RPMI8226 (cell line): ENCODE results near the gene XCR1.
"Not testable (repeated sequence)": the region's sequence is repeated elsewhere in the genome, so short reads cannot be mapped to it uniquely, and the experiment has no call there.

ENCODE experiments used
- DNase-seq: peaks from one replicate; pipeline ENCODE4 v3.0.0-alpha.2; 2015

Gene XCR1

DNA sequence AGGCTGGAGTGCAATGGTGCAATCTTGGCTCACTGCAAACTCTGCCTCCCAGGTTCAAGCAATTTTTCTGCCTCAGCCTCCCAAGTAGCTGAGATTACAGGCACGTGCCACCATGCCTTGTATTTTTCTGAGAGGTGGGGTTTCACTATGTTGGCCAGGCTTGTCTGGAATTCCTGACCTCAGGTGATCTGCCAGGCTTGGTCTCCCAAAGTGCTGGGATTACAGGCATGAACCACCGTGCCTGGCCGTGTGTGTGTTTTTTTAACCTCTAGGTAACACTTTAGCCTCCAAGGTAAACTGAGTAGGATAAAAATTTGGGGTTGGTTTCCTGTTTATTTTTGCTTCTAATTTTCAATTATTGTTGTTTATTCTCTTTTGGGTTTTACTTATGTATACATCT, 10.8 kb upstream of the XCR1 start:
- DNase-seq = not testable (repeated sequence)

DNA sequence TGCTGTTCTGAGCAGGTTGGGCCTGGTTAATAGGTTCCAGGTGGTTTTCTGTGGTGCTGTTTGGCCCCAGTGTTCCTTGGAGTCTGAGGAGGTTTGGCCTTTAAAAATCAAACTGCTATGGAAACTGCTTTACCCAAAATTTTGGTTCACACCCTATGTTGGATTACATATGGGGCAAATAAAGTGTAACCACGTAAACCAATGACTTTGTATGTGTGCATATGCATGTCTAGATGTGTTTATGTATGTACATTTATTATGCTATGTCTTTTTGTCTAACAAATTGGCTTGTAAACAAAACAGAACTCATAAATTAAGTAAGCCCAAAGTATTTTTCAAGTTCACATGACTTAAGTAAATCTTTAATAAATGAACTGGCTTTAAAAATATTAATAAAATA, 8.9 kb upstream of the XCR1 start:
- no peak for DNase-seq

DNA sequence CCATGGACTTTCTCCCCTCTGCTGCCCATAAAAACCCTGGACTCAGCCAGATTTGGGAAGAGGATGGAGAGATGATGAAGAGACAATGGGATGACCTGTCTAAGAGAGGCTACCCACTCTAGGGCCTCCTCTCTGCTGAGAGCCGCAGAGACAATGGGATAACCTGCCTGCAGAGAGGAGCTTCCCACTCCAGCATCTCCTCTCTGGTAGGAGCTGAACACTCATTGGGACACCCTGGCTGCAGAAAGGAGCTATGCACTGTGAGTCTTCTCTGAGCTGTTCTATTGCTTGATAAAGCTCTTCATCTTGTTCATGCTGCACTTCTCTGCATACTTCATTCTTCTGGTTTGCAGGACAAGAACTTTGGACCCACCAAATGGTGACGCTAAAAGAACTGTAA, 4.5 kb upstream of the XCR1 start:
- no peak for DNase-seq

DNA sequence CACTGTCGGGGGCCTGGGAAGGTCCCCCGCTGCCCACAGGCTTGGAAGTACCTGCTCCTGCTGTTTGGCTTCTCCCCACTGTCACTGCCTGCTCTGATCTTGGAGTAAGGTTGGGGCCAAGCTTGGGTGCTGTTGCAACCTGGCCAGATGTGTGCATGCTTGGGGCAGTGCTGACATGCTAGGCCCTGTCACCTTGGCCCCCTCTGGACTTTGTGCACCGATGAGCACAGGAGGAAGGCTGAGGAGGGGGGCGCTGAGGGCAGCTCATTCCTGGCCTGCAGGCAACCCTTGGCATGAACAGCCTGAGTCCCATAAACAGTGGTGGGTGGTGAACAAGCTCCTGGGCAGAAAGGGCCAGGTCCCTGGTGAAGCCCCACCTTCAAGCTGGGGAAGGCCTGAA, 4.0 kb upstream of the XCR1 start:
- no peak for DNase-seq

DNA sequence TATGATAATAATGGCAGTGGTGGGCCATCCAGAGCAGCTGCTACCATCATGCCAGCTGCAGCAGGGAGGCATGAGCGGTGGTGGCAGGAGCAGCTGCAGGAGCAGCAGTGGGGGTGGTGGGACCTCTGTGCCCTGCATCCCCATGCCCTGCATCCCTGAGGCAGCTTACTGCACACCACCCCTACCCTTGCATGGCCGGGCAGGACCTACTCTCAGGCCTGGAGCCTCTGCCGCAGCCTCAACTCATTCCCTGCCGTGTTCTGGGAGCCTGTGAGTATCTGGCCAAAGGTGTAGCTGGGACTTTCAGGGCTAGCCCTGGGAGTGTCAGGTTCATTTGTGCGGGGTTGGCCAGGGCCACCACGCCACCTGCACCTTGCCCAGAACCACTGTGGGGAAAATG, 3.3 kb upstream of the XCR1 start:
- peak; percentile 40 for DNase-seq

DNA sequence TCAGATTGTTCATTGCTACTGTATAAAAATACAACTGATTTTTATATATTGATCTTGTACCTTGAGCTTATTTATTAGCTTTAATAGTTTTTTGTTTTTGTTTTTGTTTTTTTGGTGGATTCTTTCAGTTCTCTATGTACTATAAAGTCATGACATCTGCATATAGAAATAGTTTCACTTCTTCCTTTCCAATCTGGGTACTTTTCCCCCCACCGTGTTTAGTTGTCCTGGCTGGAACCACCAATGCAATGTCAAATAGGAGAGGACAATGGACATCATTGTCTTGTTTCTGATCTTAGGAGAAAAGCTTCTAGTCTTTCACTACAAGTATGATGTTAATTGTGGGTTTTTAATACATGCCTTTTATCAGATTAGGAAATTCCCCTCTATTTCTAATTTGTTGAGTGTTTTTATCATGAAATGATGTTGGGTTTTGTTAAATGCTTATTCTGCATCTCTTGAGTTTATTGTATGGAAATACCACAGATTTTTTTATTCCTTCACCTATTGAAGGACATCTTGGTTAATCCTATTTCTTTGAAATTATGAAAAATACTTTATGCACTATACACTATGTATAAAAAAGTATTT, 2.8 kb upstream of the XCR1 start:
- peak; percentile 66 for DNase-seq

DNA sequence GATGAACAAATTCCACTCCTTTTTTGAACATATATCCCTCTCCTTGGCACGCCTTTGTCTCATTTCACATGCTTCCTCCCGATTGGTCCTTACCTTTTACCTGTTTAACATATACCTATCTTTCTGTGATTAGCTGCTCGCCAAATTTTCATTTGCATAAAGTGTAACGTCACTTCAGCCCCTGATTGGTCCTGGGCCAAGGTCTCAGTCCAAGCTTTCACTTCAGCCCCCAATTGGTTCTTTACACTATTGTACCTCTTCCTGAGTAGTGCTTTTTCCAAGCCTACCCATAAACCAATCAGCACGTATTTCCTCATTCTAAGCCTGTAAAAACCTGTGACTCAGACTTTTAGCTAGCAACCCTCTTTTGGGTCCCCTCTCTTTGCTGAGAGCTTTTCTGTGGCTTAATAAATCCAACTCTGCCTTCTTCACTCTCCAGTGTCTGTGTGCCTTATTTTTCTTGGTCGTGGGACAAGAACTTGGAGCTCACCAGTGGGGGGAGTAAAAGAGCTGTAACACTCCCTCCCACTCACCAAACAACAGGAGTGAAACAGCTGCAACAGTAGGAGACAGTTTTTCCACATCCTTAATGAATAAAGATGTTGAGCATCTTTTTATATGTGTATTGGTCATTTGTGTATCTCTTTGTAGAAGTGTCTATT, 584 bp upstream of the XCR1 start:
- peak; percentile 36 for DNase-seq

DNA sequence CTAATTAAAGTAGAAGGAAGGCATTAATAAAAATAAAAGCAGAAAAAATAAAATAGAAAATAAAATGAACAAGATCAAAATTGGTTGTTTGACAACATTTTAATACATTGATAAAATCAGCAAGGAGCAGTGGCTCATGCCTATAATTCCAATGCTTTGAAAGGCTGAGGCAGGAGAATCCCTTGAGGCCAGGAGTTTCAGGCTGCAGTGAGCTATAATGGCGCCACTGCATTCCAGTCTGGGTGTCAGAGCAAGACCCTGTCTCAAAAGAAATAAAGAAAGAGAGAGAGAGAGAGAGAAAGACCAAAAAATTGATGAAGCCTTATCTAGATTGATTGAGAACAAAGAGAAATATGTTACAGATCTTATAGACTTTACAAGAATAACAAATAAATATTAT, 2.1 kb downstream of the XCR1 start:
- DNase-seq = no peak

DNA sequence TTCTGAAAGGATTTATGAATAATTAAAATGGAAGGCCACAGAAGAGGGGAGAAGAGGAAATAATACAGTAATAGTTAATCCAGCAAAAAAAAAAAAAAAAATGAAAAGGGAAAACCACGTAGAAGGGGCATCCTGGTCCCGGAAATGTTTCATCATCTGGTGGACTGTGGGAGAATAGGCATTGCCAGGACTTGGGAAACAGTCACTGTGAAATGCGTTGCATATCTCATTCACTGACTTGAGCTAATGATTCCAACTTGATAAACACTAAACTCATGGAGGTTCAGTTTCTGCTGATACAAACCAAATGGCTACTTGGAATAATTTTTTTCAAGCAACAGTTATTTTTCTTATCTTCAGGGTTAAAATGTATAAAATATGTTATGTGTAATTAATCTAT, 3.2 kb downstream of the XCR1 start:
- no peak for DNase-seq

DNA sequence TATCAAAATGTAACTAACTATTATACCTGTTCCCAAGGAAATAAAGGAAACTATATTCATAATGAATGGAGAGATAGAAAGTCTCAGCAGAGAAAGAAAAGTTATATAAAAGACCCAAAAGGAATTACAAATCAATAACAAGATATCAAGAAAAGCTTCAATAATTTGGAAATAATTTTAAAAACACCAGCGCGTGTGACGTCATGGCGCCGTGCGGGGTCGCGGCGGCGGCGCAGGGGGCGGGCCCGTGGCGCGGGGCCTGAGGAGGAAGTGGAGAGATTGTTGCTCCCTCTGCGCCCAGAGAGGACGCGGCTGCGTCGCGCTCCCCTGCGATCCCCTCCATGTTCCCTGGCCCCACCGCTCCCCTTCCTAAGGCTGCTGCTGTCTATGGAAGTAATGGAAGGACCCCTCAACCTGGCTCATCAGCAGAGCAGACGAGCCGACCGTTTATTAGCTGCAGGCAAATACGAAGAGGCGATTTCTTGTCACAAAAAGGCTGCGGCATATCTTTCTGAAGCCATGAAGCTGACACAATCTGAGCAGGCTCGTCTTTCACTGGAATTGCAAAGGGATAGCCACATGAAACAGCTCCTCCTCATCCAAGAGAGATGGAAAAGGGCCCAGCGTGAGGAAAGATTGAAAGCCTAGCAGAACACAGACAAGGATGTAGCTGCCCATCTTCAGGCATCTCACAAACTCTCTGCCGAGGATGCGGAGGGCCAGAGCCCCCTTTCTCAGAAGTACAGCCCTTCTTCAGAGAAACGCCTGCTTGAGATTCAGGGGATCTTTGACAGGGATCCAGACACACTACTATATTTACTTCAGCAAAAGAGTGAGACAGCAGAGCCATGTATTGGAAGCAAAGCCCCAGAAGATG, 4.1 kb downstream of the XCR1 start:
- DNase-seq = no peak

DNA sequence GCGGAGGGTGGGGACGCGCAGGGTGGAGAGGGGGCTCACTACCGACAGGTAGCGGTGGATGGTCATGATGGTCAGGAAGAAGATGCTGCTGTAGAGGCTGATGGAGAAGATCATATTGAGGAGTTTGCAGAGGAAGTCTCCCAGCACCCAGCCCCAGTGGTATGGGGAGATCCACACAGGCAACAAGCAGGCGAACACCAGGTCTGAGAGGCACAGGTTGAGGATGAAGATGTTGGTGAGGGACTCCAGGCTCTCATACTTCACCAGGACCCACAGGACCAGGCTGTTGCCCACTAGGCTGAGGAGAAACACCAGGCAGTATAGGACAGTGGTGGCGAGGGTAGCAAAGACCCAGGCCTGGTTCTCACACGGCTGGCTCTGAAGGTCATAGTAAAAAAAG, 5.8 kb downstream of the XCR1 start:
- no peak for DNase-seq

DNA sequence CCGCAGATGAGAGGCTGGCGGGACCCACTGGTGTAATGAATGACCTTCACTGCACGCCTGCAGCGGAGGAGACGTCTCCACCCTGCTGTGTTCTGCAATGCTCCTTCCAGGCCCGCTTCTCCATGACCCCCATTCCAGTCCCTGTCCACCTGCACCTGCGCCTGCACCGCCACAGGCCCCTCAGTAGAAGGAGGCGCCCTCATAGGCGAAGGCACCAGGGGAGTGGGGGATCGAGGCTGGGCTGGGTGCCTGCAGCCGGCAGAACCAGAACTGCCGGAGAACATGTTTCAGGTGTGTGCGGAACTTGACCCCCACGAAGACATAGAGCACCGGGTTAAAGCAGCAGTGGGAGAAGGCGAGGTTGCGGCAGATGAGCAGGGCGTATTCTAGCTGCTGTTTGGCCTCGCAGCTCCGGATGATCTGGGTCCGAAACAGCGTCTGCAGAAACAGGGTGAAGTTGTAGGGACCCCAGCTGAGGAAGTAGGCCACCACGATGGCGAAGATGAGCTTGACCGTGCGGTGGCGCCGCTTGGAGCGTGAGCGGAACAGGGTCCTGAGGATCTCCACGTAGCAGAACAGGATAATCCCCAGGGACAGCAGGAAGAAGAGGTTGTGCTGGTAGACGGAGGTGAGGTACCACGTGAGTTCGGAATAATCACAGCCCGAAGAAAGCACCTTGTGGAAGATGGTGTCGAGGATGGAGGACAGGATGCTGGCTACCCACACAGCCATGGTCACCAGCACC, 6.3 kb downstream of the XCR1 start:
- DNase-seq = no peak

DNA sequence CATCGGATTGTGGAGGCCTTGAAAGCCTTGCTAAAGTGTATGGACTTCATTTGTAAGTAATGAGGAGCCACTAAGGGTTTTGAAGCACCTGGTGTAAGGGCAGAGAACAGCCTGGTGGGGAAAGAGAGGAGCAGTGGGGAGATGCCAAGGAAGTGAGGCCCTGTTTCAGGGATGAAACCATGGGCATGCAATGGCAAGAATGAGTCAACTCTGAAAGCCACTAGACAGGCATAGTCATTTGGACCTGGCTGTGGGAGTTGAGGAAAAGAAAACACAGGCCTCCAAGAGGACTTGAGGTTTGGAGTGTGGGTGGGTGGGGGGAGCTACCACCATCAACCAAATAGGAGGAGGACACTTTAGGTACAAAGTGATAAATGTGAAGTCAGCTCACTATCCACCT, 7.6 kb downstream of the XCR1 start:
- DNase-seq = no peak

DNA sequence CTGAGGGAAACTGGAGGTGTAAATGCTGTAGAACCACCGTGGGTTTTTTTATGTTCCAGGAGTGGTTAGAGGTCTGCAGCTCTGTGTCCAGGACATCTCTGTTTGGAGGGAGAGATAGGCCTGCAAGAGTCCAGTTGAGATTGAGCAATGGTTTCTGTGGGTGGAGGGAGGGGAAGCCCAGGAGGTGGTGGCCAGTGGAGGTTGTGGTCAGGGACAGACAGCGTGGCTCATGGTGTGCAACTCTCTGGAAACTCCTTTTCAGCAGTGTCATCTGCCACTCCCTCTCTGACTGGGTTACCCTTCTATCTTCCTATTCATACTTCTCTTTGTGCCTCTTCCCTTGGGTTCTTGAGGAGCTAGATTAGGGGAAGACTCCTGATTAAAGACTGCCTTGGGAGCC, 9.6 kb downstream of the XCR1 start:
- no peak for DNase-seq

DNA sequence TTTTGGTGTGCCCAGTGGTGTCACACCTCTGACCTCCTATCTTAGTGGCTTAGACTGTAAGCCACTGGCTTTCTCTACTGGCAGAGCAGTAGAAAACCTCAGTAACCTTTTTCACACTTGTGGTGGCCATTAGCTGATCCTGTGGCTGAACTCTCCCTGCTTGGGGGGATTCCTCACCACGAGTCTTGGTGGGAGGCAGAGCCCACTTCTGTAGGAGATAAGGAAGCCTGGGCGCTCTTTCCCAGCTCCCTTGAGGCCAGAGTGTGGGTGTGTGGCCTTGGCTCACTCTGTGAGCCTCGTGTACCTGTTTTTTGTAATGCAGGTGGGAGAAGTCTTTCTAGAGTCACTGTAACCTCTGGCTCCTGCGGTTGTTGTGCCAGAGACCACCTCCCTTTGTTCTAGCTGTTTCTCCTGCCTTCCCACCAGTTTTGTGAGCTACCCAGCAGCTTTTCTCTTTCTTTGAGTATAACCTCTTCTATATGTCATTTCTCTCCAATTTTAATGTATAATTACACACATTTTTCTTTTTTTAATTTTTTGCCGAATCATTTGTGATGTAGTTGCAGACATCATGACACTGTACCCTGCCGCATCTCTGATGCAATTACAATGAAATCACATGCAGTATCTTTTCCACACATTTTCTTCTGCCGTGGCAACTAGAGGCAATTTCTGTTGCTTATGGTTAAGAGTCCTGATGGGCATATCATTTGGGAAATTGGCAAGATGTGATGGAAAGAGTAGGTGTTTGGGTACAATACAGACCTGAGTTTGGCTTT, 13.8 kb downstream of the XCR1 start:
- DNase-seq = no peak

DNA sequence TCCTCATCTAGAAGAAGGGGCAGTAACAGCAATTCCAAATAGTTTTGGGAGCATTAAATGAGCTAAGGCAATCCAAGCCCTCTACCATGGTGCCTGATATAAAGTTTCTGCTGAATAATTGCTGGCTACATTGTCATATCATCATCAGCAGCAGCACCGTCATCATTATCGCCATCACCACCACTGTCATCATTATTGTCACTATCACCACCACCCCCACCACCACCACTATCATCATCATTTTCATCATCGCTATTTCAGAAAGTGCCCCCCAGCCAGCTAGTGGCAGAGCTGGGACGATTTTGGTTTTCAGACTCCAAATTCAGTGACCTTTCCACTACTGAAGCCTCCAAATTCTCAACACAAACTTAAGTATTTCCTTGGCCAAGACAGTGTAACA, 15.0 kb downstream of the XCR1 start:
- no peak for DNase-seq

DNA sequence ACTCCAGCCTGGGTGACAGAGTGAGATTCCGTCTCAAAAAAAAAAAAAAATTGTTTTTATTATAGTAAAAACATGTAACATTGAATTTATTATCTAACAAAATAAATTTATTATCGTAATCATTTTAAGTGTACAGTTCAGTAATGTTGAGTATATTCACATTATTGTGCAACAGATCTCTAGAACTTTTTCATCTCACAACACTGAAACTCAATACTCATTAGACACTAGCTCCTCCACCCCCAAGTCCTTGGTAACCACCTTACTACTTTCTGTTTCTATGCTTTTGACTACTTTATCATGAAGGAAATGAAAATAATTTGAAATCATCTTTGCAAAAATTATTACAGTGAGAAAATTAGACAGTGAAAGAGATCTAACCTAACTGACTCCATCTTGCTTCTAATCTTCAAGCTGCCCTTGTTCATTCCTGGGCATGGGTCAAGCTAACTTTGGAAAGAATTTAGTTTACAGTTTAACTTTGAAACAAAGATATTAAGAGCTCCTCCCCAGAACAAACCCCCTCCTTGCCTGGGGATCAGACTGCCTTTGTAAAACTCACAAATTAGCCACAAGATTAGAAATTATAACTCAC, 16.7 kb downstream of the XCR1 start:
- DNase-seq = no peak

DNA sequence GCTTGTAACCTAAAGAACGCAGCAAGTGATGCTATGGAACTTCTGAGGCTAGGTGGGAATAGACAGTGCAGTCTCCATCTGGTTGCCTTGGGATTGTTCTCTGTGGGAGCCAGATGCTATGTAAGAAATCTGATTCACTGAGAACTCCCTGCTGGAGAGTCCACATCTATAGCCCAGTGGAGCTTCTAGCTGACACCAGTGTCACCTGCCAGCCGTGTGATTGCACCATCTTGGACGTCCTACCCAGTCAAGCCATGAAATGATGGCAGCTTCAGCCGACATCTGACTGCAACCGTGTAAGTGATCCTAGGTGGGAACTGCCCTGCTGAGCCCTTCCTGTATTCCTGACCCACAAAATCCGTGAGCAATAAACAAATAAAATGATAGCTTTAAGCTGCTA, 19.2 kb downstream of the XCR1 start:
- DNase-seq = no peak

DNA sequence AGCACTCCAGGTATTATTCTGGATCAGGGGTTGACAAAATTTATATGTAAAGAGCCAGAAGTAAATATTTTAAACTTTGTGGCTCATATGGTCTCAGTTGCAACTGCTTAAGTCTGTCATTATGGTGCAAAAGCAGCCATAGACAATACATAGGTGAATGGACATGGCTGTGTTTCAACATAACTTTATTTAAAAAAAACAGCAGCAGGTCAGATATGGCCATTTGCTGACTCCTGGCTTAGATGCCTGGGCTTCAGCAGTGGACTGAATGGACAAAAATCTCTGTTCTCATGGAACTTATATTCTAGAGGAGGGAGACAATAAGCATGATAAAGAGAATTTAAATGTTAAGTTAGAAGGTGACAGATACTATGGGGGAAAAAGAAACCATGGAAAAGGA, 20.0 kb downstream of the XCR1 start:
- no peak for DNase-seq

DNA sequence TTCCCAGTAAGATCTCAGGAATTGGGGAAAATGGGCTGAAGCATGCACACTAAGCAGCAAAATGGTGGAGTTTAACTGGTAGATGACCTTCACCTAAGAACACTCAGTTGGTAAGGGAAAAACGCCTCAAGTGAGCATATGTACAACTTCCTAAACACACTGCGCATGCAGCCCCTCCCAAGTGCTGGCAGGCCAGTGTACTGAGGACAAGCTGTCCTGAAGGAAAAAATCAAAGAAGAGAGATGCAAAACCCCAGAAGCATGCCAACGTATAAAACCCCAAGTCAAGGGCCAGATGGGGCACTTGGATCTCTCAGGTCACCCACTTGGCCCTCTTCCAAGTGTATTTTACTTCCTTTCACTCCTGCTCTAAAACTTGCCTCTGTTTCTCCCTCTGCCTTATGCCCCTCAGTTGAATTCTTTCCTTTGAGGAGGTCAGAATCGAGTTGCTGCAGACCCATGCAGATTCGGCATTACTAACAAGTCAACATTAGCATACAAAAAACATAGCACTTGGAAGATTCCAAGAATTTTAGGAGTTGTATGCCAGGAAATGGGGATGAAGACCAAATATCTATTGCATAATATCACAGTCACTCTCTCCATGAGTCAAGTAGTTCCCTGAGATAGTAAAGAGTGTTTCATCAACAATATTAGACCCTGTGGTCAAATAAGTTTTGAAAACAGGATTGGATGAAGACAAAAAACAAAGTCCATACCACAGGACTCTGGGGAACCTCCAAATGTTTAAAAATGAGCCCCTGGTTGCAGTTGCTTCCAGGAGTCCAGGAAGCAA, 20.8 kb downstream of the XCR1 start:
- DNase-seq = no peak

DNA sequence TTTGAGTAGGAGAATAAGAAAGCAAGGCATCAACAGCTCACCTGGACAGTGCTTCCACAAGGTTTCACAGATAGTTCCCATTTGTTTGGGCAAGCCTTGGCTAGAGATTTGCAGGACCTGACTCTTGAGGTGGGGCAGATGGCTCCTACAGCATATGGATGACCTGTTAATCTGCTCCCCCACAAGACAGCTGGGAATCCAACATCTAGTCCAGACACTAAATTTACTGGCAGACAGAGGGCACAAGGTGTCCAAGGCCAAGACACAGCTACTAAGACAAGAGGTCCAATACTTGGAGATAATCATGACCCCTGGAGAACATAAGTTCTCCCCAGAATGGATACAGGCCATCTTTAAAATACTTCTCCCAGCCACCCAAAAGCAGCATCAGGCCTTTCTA, 23.6 kb downstream of the XCR1 start:
- DNase-seq = not testable (repeated sequence)
